Measurements from ENCODE around the gene MED31. TPM values are rescaled to one million over a fixed set of nuclear protein-coding genes. Genes with fewer than 3 reads are reported as not detected.
"Not testable (repeated sequence)": the region's sequence is repeated elsewhere in the genome, so short reads cannot be mapped to it uniquely, and the experiment has no call there.

The MED31 gene
- polyA plus RNA-seq, 2 donors = 18.1 to 34.6 TPM

GRCh38 chr17:6593371-6593770 lies 58.0 kb downstream of the MED31 start:
- peaks cover 15 to 17% of the 10 kb centered on the region in 2 donors for H3K36me3 ChIP-seq (ENCODE audit: control insufficient read depth in 2 of 2, insufficient read depth in 2 of 2, low read length in 1 of 2)
- H3K4me1 ChIP-seq (ENCODE audit: control insufficient read depth in 2 of 2, insufficient read depth in 2 of 2, low read length in 1 of 2); H3K27me3 ChIP-seq (ENCODE audit: control insufficient read depth in 1 of 2, insufficient read depth in 2 of 2, low read length in 2 of 2); H3K9me3 ChIP-seq (ENCODE audit: control insufficient read depth in 2 of 2, insufficient read depth in 1 of 2, low read depth in 1 of 2, low read length in 1 of 2); H3K27ac ChIP-seq (ENCODE audit: low read depth in 2 of 2, low read length in 1 of 2); H3K4me3 ChIP-seq (ENCODE audit: low read depth in 1 of 2, low read length in 2 of 2): not testable (repeated sequence)
- 97% methylated on average over 14 of the region's 14 CpGs for WGBS, 2 donors

Other genes with a start within 250 kb of the MED31 start
- not detected for gene AIPL1, start 216.5 kb downstream of the MED31 start, polyA plus RNA-seq
- 1 to 10 TPM; 1.7 to 4.0 TPM for gene PIMREG, start 207.2 kb downstream of the MED31 start, polyA plus RNA-seq
- gene PITPNM3, start 95.0 kb downstream of the MED31 start, polyA plus RNA-seq = 10 to 100 TPM in 1 of 2 donors, 1 to 10 TPM in 1; 9.5 to 14.4 TPM
- gene KIAA0753, start 10.9 kb downstream of the MED31 start, polyA plus RNA-seq = 1 to 10 TPM; 5.8 to 6.7 TPM
- 100 to 1,000 TPM; 578 to 612 TPM for gene TXNDC17, start 10.5 kb downstream of the MED31 start, polyA plus RNA-seq
- gene C17orf100, start 157 bp upstream of the MED31 start, polyA plus RNA-seq = 1 to 10 TPM; 2.1 to 2.9 TPM
- gene SLC13A5, start 61.8 kb upstream of the MED31 start, polyA plus RNA-seq = 1 to 10 TPM in 1 of 2 donors, under 1 TPM in 1; 0.49 to 2.1 TPM
- 10 to 100 TPM in 1 of 2 donors, 1 to 10 TPM in 1; 9.4 to 26.8 TPM for gene XAF1, start 104.4 kb upstream of the MED31 start, polyA plus RNA-seq
- under 1 TPM; 0.28 to 0.61 TPM for gene FBXO39, start 124.6 kb upstream of the MED31 start, polyA plus RNA-seq
- gene TEKT1, start 180.1 kb upstream of the MED31 start, polyA plus RNA-seq = not detected

Data from esophagus (tissue), 2 donors.